HL-60 (cell line): ENCODE results near the gene MAGI2.

Experiments used
- DNase-seq, 2 experiments: peaks; one replicate each; pipeline ENCODE4 v3.0.0-alpha.2; 2010 to 2020; ENCODE audit warnings: low read depth in 1 of 2, low spot score in 1 of 2
- H3K27ac ChIP-seq: fragments of 250-450 bp; sonication (Bioruptor Pico); replicated peaks from 2 replicates; pipeline ENCODE4 v1.5.1; 2020; ENCODE audit warnings: mild to moderate bottlenecking, moderate library complexity
- H3K27me3 ChIP-seq: fragments of 250-450 bp; sonication (Bioruptor Pico); 2 replicates; pipeline ENCODE4 v1.5.1; 2021; ENCODE audit warnings: mild to moderate bottlenecking, moderate library complexity; ENCODE audit not compliant: insufficient read depth, poor library complexity, severe bottlenecking
- H3K4me3 ChIP-seq: replicated peaks from 2 replicates; pipeline ENCODE4 v1.5.1; 2011; ENCODE audit warnings: mild to moderate bottlenecking, control low read depth, low read length; ENCODE audit not compliant: insufficient read depth
- GABPA ChIP-seq: IDR thresholded peaks from 2 replicates; pipeline ENCODE4 v1.6.1; 2012; ENCODE audit warnings: low read depth
- POLR2AphosphoS5 ChIP-seq: IDR thresholded peaks from 2 replicates; pipeline ENCODE4 v1.6.1; 2012; ENCODE audit warnings: low read depth
- SPI1 ChIP-seq: IDR thresholded peaks from 2 replicates; pipeline ENCODE4 v1.6.1; 2012; ENCODE audit warnings: low read depth, mild to moderate bottlenecking, borderline replicate concordance
- TF ChIP-seq, protein P1 (sequence below): IDR thresholded peaks from 2 replicates; pipeline ENCODE4 v1.6.1; 2012; ENCODE audit warnings: low read depth; ENCODE audit not compliant: insufficient replicate concordance
- TF ChIP-seq, protein P2 (sequence below): IDR thresholded peaks from one replicate; pipeline ENCODE4 v1.5.1; 2011; ENCODE audit warnings: low read length, control low read depth, inconsistent platforms; ENCODE audit not compliant: insufficient read depth

The MAGI2 gene

DNA sequence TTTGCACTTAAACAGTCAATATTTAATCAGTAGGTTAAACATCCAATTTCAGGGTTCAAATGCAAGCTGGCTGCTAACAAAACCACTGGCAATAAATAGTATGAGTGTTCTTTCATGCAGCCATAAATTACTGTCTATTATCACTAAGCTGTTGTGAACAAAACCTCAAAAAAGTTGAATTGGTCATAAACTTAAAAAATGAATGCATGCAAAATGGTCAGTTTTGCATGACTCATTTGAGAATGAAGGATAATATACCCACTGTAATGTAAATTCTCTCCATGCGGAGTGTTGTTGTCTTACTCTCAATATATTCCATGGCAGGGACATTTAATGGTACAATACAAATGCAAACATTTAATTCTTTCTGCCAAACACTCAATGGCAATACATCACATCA, 226.4 kb downstream of the MAGI2 start:
- TF ChIP-seq SPI1 (no peak), GABPA (no peak)
- TF ChIP-seq, protein P1, sequence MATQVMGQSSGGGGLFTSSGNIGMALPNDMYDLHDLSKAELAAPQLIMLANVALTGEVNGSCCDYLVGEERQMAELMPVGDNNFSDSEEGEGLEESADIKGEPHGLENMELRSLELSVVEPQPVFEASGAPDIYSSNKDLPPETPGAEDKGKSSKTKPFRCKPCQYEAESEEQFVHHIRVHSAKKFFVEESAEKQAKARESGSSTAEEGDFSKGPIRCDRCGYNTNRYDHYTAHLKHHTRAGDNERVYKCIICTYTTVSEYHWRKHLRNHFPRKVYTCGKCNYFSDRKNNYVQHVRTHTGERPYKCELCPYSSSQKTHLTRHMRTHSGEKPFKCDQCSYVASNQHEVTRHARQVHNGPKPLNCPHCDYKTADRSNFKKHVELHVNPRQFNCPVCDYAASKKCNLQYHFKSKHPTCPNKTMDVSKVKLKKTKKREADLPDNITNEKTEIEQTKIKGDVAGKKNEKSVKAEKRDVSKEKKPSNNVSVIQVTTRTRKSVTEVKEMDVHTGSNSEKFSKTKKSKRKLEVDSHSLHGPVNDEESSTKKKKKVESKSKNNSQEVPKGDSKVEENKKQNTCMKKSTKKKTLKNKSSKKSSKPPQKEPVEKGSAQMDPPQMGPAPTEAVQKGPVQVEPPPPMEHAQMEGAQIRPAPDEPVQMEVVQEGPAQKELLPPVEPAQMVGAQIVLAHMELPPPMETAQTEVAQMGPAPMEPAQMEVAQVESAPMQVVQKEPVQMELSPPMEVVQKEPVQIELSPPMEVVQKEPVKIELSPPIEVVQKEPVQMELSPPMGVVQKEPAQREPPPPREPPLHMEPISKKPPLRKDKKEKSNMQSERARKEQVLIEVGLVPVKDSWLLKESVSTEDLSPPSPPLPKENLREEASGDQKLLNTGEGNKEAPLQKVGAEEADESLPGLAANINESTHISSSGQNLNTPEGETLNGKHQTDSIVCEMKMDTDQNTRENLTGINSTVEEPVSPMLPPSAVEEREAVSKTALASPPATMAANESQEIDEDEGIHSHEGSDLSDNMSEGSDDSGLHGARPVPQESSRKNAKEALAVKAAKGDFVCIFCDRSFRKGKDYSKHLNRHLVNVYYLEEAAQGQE = no peak
- no peak overlapping the region for H3K4me3 ChIP-seq
- H3K27me3 ChIP-seq = no peaks in the 10 kb centered on the region
- H3K27ac ChIP-seq = no peak overlapping the region
- DNase-seq = no peak

DNA sequence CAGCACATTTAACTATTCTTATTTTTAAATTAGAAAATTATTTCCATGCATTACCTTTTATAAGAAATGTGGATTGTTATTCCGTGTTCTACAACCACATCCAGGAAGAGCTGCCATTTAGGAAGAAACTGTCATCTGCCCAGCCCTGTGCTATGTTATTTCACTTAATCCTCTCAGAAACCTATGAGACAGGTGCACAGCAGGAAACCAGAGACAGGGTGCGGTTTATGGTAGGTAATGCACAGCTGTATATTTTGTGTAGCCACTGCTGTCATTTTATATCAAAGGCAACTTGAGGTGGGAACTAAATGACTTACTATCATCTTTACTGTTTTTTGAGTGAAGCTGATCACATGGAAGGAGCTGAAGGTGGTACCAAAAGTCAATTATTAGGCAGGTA, 232.3 kb downstream of the MAGI2 start:
- Histone ChIP-seq H3K27me3 (no peaks in the 10 kb centered on the region), H3K27ac (no peak overlapping the region), H3K4me3 (no peak overlapping the region)
- no peak for DNase-seq
- TF ChIP-seq GABPA (no peak), SPI1 (no peak), POLR2AphosphoS5 (no peak)
- TF ChIP-seq, protein P1 = no peak
- TF ChIP-seq, protein P2, sequence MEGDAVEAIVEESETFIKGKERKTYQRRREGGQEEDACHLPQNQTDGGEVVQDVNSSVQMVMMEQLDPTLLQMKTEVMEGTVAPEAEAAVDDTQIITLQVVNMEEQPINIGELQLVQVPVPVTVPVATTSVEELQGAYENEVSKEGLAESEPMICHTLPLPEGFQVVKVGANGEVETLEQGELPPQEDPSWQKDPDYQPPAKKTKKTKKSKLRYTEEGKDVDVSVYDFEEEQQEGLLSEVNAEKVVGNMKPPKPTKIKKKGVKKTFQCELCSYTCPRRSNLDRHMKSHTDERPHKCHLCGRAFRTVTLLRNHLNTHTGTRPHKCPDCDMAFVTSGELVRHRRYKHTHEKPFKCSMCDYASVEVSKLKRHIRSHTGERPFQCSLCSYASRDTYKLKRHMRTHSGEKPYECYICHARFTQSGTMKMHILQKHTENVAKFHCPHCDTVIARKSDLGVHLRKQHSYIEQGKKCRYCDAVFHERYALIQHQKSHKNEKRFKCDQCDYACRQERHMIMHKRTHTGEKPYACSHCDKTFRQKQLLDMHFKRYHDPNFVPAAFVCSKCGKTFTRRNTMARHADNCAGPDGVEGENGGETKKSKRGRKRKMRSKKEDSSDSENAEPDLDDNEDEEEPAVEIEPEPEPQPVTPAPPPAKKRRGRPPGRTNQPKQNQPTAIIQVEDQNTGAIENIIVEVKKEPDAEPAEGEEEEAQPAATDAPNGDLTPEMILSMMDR = no peak

DNA sequence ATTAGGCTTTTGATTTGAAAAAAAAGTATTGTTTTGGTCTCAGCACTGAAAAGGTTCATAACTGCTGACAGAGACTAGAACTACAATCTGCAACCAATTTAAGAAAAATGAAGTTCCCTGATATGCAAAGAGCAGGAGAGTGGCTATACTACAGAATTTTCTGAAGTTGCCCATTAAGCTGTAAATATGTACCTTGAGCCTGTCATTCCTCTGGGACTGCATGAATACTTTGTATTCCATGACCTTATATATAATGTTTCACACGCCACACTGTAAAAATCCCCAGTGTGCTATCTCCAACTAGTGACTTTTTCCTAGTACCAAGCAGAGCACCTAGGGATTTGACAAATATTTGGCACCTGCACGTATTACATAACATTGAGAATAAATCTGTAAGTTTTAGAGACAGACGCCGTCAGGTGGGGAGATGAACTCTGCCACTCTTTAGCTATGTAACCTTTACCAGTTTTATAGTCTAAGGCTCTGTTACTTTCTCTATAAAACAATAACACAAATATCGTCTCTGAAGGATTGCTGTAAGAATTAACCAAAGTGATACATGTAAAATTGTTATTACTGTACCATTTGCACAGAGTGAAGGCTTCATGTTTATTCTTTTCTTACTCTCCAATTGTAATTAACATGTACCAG, 235.4 kb downstream of the MAGI2 start:
- Histone ChIP-seq H3K4me3 (no peak overlapping the region), H3K27me3 (no peaks in the 10 kb centered on the region), H3K27ac (no peak overlapping the region)
- TF ChIP-seq GABPA (no peak), SPI1 (no peak), POLR2AphosphoS5 (no peak)
- TF ChIP-seq, protein P2 = no peak
- TF ChIP-seq, protein P1 = no peak
- no peak for DNase-seq
